PFSK-1 (cell line): ENCODE measurements around the gene EXD3.

ENCODE experiments used
- POLR2AphosphoS5 ChIP-seq: IDR thresholded peaks from 2 replicates; pipeline ENCODE4 v1.6.1; 2012; ENCODE audit warnings: low read depth, mild to moderate bottlenecking, control low read depth, low read length, moderate library complexity
- SIN3A ChIP-seq: IDR thresholded peaks from 2 replicates; pipeline ENCODE4 v1.6.1; 2012; ENCODE audit warnings: mild to moderate bottlenecking, low read length, moderate library complexity, borderline replicate concordance; ENCODE audit not compliant: insufficient read depth
- TAF1 ChIP-seq: IDR thresholded peaks from 2 replicates; pipeline ENCODE4 v1.6.1; 2012; ENCODE audit warnings: low read length, control low read depth, borderline replicate concordance; ENCODE audit not compliant: insufficient read depth

- TF ChIP-seq TAF1, result no peak
- TF ChIP-seq POLR2AphosphoS5, result no peak
- no peak for TF ChIP-seq SIN3A
Measured at GRCh38 chr9:137435381-137435891, 12.5 kb upstream of the EXD3 start.
